Measurements from ENCODE around the gene SLC15A4.
"Not testable (repeated sequence)": the region's sequence is repeated elsewhere in the genome, so short reads cannot be mapped to it uniquely, and the experiment has no call there.

Gene SLC15A4

DNA sequence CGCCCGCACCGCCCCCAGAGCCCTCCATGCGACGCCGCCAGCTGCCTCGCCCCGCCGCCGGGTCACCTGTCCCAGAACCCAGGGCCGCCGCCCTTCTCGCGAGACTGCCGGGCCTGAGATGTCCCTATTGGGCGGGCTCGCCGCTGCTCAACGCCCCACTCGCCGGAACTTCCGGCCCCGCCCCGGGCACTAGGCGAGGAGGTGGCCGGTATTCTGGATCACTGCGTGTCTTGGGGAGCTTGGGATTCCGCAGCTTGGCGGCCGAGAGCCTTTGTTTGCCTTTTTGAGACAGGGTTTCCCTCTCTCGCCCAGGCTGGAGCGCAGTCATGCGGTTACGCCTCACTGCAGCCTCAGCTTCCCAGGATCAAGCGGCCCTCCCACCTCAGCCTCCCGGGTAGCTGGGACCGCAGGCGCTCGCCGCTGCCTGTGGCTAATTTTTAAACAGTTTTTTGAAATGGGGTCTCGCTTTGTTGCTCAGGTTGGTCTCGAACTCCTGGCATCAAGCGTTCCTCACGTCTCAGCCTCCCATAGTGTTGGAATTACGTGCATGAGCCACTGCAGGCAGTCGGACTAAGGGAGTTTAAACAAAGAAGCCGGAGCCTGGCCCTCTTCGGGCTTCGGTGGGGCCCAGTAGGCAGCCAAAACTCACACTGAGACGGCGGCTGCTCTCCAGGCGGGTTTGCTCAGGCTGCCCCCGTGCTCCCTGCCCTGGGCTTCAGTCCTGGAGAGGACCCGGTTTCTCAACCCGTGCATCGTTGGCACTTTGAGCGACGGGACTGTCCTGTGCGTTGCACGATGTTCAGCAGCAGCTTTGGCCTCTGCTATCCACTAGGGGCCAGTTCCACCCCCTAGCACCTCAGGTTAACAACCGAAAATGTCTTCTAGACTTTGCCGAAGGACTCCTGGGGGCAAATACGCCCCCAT lies at the start of gene SLC15A4:
Gene SLC15A4, minus strand, starts transcription at position 43 of the 924 bp plus-strand sequence. Its CDS starts 15 bp downstream, at position 28.
- peak; percentile 96 to 99 (median 98) for DNase-seq

DNA sequence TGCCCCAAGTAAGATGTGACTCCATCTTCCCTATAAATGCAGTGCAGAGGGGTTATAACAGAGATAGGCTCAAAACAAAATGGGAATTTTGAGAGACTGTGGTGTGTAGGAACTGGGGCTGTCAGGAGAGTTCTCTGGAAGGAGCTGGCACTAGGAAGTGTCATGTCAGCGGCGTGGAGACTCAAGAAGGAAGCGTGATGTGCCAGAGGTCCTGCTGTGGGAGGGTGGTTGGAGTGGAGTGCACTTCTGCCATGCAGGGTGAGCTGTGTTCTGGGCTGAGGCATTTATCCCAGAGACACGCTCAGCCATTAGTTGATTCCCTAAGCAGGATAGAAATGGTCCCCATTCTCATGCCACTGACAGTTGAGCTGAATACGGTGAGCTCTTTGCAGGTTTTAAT lies 48.5 kb upstream of the SLC15A4 start:
- peak in 1 of 3 donors; percentile 13 for DNase-seq

DNA sequence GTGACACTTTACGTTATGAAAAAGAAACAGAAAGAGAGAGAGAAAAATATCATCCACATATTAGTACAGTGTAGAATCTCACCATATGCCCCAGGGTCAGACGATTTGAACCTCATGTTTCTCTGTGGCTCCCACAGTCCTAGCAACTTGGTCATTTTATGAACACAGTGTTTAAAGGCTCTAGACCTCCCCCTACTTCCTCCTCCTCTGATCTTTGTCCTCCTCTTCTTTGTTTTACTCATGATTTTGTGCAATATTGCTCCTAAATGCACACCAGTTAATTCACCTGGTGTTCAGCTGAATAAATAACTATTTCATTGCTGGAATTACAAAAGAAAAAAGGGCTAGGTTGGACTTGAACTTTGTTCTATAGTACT lies 47.7 kb upstream of the SLC15A4 start:
- DNase-seq: no peak

DNA sequence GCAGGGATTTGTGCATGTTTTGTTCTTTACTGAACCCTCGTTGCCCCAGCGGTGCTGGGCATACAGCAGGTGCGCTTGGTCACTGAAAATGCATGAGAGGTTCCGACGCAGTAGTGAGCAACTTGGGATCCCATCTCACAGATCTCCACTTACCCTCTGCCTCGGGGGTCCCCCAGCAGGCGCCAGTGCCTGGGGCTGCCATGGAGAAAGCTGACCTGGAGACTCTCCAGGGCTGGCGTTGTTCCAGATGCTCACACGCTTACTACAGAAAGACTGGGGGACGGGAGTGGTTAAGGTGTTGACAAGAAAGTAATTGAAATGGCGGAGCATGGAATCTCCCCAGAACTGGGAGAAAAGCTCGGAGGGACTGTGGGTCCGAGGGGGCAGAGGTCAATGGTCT lies 43.7 kb upstream of the SLC15A4 start:
- DNase-seq: no peak

DNA sequence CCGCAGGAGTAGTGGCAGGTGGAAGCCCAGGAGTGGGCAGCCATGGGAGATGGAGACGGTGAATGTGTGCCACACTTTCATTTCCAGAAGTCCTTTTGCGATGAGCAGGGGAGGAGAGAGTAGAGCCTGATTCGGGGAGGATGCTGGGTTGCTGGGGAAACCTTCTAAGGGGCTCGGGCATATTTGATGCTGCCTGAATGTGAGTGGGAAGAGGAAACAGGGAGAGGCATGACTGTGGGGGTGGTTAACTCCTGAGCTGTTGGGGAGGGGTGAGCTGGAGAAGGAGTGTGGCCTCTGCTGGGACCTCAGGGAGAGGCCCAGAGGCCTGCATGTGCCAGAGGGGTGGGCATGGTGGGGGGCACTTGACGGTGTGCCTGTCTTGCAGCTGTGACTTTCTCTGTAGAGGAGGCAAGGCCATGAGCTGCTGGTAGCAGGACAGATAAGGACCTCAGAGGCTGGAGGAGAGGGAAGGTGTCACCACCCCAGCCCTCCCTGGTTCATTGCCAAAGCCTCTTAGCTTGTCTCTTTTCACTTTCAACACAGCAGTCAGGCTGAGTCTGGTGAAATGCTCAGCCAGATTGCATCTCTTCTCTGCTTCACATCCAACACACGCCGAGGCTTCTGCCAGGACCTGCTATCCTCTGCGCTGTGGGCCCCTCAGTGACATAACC lies 40.9 kb upstream of the SLC15A4 start:
- DNase-seq: no peak

DNA sequence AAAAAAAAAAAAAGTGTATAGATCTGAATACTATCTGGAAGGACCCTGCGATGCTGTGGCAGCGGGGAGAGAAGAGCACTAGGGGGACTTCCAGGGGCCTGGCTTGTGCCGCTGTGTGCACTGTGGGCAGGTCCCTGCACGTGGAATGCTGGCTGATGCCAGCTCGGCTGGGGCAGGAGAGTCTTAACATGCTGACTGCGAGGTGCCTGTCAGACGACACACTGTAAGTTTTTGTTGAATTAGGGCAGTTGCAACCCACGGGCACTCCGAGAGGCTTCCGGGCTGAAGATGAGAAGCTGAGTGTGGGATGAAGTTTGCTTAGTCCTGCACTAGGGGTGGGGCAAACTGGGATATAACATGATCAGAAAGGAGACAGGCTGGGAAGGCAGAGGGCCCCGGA lies 40.2 kb upstream of the SLC15A4 start:
- DNase-seq: no peak

DNA sequence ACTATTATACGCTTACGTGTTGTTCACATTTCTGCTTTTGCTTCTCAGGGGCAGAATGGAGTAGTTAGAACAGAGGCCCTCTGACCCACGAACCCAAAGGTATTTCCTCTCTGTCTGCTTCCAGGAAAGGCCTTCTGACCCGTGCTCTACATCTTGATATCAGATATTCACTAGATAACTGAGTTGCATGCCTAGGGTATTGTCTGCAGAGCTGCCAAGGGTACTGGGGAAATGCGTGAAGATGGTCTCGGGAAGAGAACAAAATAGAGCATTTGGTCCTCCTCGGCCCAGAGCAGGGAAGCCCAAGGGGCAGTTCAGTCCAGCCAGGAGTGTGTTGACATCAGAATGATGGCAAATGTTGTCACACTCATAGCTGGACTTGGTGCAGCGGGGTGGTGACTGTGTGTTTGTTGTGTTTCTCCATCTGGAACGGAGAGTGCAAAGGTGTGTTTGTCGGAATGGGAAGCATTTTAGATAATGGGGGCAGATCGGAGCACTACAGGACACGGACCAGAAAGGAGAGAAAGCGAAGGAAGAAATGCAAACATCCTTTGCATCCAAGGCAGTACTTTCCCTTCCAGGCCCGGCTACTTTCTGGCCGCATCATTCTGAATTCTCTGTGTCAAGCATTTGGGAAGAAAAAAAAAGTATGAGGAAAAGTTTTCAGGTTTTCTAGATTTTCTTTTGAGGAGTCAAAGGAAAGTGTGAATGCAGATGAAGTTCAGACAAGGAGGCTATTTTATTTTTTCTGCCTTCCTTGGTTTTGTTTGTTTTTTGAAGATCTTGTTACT lies 37.7 kb upstream of the SLC15A4 start:
- no peak for DNase-seq

DNA sequence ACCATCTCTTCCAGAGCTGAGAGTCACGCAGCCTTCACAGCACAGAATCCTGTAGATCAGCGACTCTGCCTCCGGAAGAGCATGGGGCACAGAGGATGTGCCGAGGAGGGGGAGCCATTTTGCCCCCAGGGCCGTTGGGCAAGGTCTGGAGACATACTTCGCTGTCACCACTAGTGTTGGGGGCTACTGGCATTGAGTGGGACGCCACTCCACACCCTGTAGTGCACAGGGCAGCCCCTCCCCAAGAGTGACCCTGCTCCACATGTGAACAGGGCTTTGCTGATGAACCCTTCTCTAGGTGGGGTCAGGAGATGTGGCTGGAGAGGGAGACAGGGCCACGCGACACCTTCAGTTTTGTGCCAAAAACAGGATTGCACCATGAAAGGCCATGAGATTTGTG lies 35.6 kb upstream of the SLC15A4 start:
- DNase-seq: no peak

DNA sequence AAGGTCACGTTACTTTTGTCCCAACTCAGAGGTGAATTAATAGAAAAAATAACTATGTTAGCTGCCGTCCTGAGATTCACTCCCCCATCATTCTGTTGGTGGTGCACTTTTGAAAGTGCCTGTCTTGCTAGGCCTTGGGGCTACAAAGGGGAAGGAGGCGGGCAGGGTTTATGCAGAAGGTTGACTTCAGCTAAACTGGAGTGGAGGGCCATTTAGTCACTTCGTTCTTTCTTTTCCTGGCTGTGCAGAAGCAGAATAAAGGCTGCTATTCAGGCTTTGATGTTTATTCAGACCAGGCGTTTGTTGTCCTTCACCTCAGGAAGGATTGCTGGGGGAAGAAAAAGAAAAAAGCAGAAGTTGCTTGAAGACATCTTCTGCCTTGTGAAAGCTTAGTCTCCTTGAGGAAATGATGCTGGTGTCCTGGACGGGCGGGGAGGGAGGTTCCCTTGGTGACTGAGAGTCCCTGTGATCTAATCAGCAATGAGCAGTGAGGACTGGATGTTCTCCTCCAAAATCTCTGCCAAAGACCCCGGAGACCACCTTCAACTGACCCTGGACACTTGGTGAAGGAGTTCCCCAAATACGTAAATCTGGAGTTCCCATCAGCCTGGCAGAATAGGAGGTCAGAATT lies 33.5 kb upstream of the SLC15A4 start:
- peak; percentile 76 to 82 (median 82) for DNase-seq

DNA sequence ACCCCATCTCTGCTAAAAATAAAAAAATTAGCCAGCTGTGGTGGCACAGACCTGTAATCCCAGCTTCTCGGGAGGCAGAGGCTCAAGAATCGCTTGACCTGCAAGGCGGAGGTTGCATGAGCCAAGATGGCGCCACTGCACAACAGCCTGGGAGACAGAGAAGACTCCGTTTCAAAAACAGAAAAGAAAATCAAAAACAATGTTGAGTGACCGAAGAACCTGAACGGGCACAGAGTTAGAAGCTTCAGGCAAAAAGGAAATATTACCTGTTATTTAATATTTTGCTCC lies 33.0 kb upstream of the SLC15A4 start:
- DNase-seq: no peak

DNA sequence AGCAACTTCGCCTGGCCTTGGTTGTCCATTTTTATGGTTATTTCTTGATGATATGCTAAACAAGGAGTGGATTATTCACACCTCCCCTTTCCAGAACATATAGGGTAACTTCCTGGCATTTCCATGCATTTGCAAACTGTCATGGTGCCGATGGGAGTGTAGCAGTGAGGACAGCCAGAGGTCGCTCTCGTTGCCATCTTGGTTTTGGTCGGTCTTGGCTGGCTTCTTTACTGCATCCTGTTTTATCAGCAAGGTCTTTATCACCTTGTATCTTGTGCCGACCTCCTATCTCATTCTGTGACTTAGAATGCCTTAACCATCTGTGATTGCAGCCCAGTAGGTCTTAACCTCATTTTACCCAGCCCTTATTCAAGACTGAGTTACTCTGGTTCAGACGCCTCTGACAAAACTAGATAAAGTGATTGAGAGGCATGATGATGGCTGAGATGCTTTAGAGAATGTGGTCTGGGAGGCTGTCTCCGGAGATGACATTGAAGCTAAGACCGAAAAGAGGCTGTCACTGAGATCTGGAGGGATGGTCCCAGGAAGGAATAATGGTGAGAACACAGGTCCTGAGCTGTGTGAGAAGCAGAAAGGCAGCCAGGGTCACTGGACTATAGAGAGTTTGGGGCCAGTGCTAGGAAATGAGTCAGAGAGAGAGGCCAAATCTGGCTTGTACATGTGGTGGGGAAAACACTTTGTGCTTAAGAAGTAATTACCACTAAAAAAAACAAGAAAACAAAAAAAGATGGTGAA lies 32.5 kb upstream of the SLC15A4 start:
- DNase-seq: peak in 1 of 3 donors; percentile 19

DNA sequence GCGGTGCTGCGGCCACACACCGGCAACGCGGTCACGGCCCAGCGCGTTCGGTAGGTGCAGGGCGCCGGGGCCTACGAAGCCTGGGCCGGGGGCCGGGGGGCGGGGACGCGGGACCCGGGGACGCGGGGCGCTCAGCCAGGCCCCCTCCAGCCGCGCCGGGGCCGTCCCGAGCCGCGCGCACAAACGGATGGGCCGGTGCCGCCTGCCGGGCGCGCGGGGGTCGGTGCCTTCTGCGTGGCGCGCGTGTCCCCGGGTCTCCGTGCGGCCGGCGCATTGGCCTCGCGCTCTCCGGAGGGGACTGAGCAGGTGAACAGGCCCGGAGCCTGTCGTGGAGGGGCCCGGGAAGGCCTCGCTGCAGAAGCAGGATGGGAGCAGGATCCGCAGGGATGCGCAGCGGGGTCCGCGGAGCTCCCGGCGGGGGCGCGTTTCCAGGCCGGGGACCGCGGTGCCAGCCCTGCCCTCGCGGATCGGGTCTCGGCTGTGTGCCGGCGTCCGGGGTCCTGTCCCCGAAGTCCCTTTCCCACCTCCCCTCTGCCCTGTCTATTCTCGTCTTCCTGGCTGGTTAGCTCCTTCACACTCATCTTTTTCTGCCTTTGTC lies 29.9 kb upstream of the SLC15A4 start:
- DNase-seq: peak in 1 of 3 donors; percentile 42

DNA sequence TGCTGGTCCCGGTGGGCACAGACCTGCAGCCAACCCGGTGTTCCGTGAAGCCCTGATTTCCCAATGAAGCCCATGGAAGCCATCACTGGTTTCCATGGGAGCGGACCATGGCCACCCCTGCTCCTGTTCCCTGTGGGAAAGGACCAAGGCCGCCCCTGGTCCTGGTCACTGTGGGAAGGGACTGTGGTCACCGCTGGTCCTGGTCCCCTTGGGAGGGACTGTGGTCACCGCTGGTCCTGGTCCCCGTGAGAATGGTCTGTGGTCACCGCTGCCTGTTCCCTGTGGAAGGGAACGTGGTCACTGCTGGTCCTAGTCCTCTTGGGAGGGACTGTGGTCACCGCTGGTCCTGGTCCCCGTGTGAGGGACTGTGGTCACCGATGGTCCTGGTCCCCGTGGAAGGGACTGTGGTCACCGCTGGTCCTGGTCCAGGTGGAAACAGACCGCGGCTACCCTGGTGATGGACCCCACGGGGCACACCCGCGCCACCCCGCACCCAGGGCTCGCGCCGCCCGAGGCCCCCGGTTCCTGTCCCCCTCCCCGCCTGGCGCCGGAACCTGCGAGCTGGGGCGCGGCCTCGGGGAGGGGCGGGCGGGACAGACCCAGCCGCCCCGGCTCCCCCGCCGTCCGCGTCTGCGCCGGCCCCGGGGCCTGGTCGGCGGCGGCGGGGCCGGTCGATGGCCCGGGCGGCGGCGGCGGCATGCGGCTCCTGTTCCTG lies 29.3 kb upstream of the SLC15A4 start, which contains the start of gene GLT1D1:
Gene GLT1D1, plus strand, starts transcription at position 594 of the 715 bp plus-strand sequence. Its CDS starts 104 bp downstream, at position 698.
- peak in 1 of 3 donors; percentile 33 for DNase-seq

DNA sequence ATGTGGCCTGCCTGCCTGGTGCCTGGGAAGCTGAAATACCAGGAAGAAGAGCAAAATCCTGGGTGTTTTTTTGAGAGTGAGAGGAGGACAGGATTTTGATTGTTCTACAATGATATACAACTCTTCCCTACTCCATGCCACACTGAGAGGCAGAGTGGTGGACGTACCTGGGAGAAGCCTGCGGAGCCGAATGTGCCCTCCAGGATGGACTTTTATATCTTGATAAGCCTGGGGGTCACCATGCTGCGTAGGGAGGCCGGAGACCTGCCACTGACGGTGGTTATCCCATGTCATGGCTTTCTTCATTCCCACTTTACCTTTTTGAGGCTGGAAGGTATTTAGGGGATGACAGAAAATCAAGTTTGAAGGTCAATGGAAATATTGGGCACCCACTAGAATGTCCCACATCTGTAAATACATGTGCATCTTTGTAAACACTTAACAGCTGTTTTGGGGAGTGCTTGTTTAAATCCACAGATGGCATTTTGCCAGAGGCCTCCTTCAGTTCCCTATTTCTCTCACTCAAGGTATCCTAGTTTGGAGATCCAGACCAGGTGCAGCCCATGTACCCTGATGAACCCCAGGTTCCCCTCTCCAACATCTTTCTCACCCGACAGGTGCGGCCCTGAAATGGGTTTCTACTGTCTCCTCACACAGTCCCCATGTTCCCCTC lies 28.4 kb upstream of the SLC15A4 start:
- peak in 1 of 3 donors; percentile 20 for DNase-seq

DNA sequence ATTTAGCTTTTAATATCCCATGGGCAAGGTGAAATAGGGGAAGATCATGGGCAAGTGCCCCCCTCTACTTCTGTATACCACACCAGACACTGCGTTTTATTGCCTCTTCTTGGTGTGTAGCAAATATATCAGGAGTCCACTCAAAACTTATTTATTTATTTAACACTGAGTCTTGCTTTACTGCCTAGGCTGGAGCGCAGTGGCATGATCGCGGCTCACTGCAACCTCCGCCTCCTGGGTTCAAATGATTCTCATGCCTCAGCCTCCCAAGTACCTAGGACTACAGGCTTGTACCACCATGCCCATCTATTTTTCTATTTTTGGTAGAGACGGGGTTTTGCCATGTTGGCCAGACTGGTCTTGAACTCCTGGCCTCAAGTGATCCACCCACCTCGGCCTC lies 27.7 kb upstream of the SLC15A4 start:
- DNase-seq: not testable (repeated sequence)

DNA sequence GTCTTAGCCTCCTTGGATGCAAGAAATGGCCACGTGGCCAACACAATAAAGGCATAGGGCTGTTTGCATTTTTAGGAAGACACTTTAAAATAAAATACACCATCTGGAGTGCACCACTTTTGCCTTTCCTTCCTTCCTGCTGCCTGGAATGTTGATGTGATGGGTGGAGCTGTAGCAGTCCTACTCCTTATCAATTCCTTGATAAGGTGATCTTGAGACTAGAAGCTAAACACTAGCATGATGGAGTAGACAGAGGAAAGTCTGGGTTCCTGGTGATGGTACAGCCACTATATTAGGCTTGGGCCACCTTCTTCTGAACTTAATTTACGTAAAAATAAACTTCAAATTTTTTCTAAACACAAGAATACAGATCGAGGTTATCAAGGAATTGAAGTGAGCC lies 26.6 kb upstream of the SLC15A4 start:
- no peak for DNase-seq

DNA sequence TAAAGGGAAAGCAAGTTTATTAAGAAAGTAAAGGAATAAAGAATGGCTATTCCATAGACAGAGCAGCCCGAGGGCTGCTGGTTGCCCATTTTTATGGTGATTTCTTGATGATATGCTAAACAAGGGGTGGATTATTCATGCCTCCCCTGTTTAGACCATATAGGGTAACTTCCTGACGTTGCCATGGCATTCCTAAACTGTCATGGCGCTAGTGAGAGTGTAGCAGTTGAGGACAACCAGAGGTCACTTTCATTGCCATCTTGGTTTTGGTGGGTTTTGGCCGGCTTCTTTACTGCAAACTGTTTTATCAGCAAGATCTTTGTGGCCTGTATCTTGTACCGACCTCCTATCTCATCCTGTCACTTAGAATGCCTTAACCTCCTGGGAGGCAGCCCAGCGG lies 26.0 kb upstream of the SLC15A4 start:
- not testable (repeated sequence) for DNase-seq

DNA sequence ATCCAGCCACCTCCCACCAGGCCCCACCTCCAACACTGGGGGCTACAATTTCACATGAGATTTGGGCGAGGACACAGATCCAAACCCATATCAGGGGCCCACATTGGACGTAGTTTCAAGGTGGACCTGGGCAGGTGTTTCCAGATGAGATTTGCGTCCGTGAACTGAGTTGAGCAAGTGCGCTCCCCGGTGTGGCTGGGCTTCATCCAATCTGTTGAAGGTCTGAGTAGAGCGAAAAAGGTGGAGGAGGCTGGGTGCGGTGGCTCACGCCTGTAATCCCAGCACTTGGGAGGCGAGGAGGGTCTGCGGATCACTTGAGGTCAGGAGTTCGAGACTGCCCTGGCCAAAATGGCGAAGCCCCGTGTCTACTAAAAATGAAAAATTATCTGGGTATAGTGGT lies 24.6 kb upstream of the SLC15A4 start:
- DNase-seq: no peak

DNA sequence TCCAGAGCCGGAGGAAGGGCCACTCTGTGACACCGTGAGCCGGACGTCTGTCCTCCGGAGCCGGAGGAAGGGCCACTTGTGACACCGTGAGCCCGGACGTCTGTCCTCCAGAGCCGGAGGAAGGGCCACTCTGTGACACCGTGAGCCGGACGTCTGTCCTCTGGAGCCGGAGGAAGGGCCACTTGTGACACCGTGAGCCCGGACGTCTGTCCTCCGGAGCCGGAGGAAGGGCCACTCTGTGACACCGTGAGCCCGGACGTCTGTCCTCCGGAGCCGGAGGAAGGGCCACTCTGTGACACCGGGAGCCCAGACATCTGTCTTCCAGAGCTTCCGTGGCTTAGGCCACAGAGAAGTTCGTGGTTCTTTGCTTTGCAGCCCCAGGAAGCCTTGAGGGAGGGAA lies 22.9 kb upstream of the SLC15A4 start:
- DNase-seq: not testable (repeated sequence)

DNA sequence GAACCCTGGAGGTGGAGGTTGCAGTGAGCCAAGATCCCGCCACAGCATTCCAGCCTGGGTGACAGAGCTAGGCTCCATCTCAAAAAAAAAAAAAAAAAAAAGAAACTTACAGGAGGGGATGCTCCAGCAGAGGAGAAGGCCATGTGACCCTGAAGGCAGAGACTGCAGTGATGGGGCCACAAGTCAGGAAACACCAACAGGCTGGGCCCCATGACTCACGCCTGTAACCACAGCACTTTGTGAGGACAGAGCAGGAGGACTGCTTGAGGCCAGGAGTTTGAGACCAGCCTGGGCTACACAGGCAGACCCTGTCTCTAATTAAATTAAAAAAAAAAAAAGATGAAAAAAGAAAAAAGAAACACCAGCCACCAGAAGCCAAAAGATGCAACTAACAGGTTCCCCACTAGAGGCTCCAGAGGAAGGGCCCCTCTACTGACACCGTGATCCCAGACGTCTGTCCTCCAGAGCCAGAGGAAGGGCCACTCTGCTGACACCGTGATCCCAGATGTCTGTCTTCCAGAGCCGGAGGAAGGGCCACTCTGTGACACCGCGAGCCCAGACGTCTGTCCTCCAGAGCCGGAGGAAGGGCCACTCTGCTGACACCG lies 20.4 kb upstream of the SLC15A4 start:
- peak; percentile 76 to 82 (median 81) for DNase-seq

Data from suppressor macrophage treated with lipopolysaccharide for 1 hour (primary cell).